OCI-LY1 (cell line): ENCODE results near the gene OSCAR.

ENCODE experiments used
- H2AFZ ChIP-seq: fragments of 200-600 bp; sonication (generic), shearing (Covaris generic); 2 replicates; pipeline ENCODE4 v1.6.0; 2014; ENCODE audit warnings: antibody characterized with exemption, mild to moderate bottlenecking, low read length
- H3F3A ChIP-seq: fragments of 200-600 bp; sonication (generic), shearing (Covaris generic); 2 replicates; pipeline ENCODE4 v1.6.0; 2014; ENCODE audit warnings: mild to moderate bottlenecking, antibody characterized with exemption, low read length, moderate library complexity; ENCODE audit not compliant: insufficient read depth
- H3K27ac ChIP-seq: fragments of 200-600 bp; sonication (generic); 2 replicates; pipeline ENCODE4 v1.5.1; 2014; ENCODE audit warnings: low read length, mixed run types, mild to moderate bottlenecking, low read depth; ENCODE audit not compliant: poor library complexity, severe bottlenecking
- H3K27me3 ChIP-seq: fragments of 200-600 bp; sonication (generic); 2 replicates; pipeline ENCODE4 v1.6.0; 2014; ENCODE audit warnings: antibody characterized with exemption, mild to moderate bottlenecking, low read length, moderate library complexity; ENCODE audit not compliant: insufficient read depth
- H3K36me3 ChIP-seq: fragments of 200-600 bp; sonication (generic); 2 replicates; pipeline ENCODE4 v1.6.1; 2014; ENCODE audit warnings: mild to moderate bottlenecking, antibody characterized with exemption, low read length, moderate library complexity, mixed read lengths; ENCODE audit not compliant: insufficient read depth
- H3K4me1 ChIP-seq: fragments of 200-600 bp; sonication (generic); 2 replicates; pipeline ENCODE4 v1.5.1; 2014; ENCODE audit warnings: mild to moderate bottlenecking, low read length, moderate library complexity; ENCODE audit not compliant: insufficient read depth, severe bottlenecking
- H3K4me2 ChIP-seq: fragments of 200-600 bp; sonication (generic), shearing (Covaris generic); 2 replicates; pipeline ENCODE4 v1.6.1; 2014; ENCODE audit warnings: low read length
- H3K4me3 ChIP-seq: fragments of 200-600 bp; sonication (generic); 2 replicates; pipeline ENCODE4 v1.5.1; 2014; ENCODE audit warnings: low read length, low read depth, mild to moderate bottlenecking, mixed read lengths; ENCODE audit not compliant: poor library complexity, severe bottlenecking
- H3K79me2 ChIP-seq: fragments of 200-600 bp; shearing (Covaris generic); 2 replicates; pipeline ENCODE4 v1.6.1; 2016; ENCODE audit warnings: mixed run types, low read length, mixed read lengths; ENCODE audit not compliant: insufficient read depth
- H3K9ac ChIP-seq: fragments of 200-600 bp; sonication (generic), shearing (Covaris generic); 2 replicates; pipeline ENCODE4 v1.6.1; 2014; ENCODE audit warnings: mild to moderate bottlenecking, low read length, mixed read lengths
- H3K9me2 ChIP-seq: fragments of 200-600 bp; sonication (generic), shearing (Covaris generic); 2 replicates; pipeline ENCODE4 v1.6.1; 2014; ENCODE audit warnings: low read depth, mild to moderate bottlenecking, low read length, mixed read lengths
- H3K9me3 ChIP-seq: fragments of 200-600 bp; shearing (Covaris generic); 2 replicates; pipeline ENCODE4 v1.6.1; 2014; ENCODE audit warnings: low read length, mixed read lengths
- H4K20me1 ChIP-seq: fragments of 200-600 bp; sonication (generic), shearing (Covaris generic); 2 replicates; pipeline ENCODE4 v1.6.0; 2016; ENCODE audit warnings: mild to moderate bottlenecking, low read length; ENCODE audit not compliant: insufficient read depth
- CTCF ChIP-seq: fragments of 200-600 bp; sonication (generic), shearing (Covaris generic); IDR thresholded peaks from 2 replicates; pipeline ENCODE4 v1.5.1; 2017; ENCODE audit warnings: mild to moderate bottlenecking, antibody characterized with exemption, low read length, moderate library complexity, mixed read lengths
- EZH2 ChIP-seq: fragments of 200-600 bp; sonication (generic), shearing (Covaris generic); IDR thresholded peaks from 2 replicates; pipeline ENCODE4 v1.8.0; 2017; ENCODE audit warnings: borderline replicate concordance, mixed run types, mild to moderate bottlenecking, antibody characterized with exemption, low read length, moderate library complexity, mixed read lengths

The OSCAR gene

GRCh38 chr19:54133312-54133956 is 32.8 kb upstream of the OSCAR start:
- H3K79me2 ChIP-seq: peaks cover 2% of the 10 kb centered on the region; the same call in 1 of the 2 replicates
- H3K4me1 ChIP-seq: peaks cover 12% of the 10 kb centered on the region
- H3K4me2 ChIP-seq: no peak overlapping the region
- H3K9me2 ChIP-seq: no peaks in the 10 kb centered on the region
- peaks cover 33% of the 10 kb centered on the region for H3K36me3 ChIP-seq
- H4K20me1 ChIP-seq: no peaks in the 10 kb centered on the region
- H2AFZ ChIP-seq: no peak overlapping the region
- H3K4me3 ChIP-seq: no peak overlapping the region
- H3K9me3 ChIP-seq: no peaks in the 10 kb centered on the region
- H3F3A ChIP-seq: no peaks in the 10 kb centered on the region
- no peak overlapping the region for H3K9ac ChIP-seq
- H3K27me3 ChIP-seq: no peaks in the 10 kb centered on the region
- H3K27ac ChIP-seq: no peak overlapping the region
- TF ChIP-seq EZH2 (no peak), CTCF (no peak)

- Histone ChIP-seq H3K4me3 (no peak overlapping the region), H3K27me3 (no peaks in the 10 kb centered on the region), H3K79me2 (no peaks in the 10 kb centered on the region), H3K9me3 (no peaks in the 10 kb centered on the region), H3K4me2 (no peak overlapping the region), H3K9me2 (no peaks in the 10 kb centered on the region), H4K20me1 (no peaks in the 10 kb centered on the region), H3K9ac (no peak overlapping the region), H3F3A (no peaks in the 10 kb centered on the region), H3K27ac (no peak overlapping the region), H3K36me3 (peaks cover 64% of the 10 kb centered on the region), H3K4me1 (no peaks in the 10 kb centered on the region), H2AFZ (no peak overlapping the region)
- no peak for TF ChIP-seq EZH2
- TF ChIP-seq CTCF: no peak
These were observed 29.0 kb upstream of the OSCAR start for GRCh38 chr19:54129617-54129996.

GRCh38 chr19:54128796-54129616 is 28.4 kb upstream of the OSCAR start:
- no peaks in the 10 kb centered on the region for H3K27me3 ChIP-seq
- TF ChIP-seq CTCF (no peak), EZH2 (no peak)
- no peak overlapping the region for H3K4me3 ChIP-seq
- no peaks in the 10 kb centered on the region for H3K79me2 ChIP-seq
- H3K27ac ChIP-seq: no peak overlapping the region
- H2AFZ ChIP-seq: no peak overlapping the region
- H3K4me1 ChIP-seq: no peaks in the 10 kb centered on the region
- no peak overlapping the region for H3K4me2 ChIP-seq
- H3K36me3 ChIP-seq: peaks cover 70% of the 10 kb centered on the region
- H3F3A ChIP-seq: no peaks in the 10 kb centered on the region
- no peak overlapping the region for H3K9ac ChIP-seq
- no peaks in the 10 kb centered on the region for H4K20me1 ChIP-seq
- no peaks in the 10 kb centered on the region for H3K9me2 ChIP-seq
- H3K9me3 ChIP-seq: no peaks in the 10 kb centered on the region
